Measurements from ENCODE around the gene FNBP1. TPM values are rescaled to one million over a fixed set of nuclear protein-coding genes. Genes with fewer than 3 reads are reported as not detected.

FNBP1 gene
- total RNA-seq, 1 donor from 2014 or later = 23.5 TPM

GRCh38 chr9:129888293-129889121 lies 154.5 kb downstream of the FNBP1 start:
- peak; percentile 14 for ATAC-seq

GRCh38 chr9:129887334-129888292 lies 155.4 kb downstream of the FNBP1 start:
- no peak for ATAC-seq

DNA sequence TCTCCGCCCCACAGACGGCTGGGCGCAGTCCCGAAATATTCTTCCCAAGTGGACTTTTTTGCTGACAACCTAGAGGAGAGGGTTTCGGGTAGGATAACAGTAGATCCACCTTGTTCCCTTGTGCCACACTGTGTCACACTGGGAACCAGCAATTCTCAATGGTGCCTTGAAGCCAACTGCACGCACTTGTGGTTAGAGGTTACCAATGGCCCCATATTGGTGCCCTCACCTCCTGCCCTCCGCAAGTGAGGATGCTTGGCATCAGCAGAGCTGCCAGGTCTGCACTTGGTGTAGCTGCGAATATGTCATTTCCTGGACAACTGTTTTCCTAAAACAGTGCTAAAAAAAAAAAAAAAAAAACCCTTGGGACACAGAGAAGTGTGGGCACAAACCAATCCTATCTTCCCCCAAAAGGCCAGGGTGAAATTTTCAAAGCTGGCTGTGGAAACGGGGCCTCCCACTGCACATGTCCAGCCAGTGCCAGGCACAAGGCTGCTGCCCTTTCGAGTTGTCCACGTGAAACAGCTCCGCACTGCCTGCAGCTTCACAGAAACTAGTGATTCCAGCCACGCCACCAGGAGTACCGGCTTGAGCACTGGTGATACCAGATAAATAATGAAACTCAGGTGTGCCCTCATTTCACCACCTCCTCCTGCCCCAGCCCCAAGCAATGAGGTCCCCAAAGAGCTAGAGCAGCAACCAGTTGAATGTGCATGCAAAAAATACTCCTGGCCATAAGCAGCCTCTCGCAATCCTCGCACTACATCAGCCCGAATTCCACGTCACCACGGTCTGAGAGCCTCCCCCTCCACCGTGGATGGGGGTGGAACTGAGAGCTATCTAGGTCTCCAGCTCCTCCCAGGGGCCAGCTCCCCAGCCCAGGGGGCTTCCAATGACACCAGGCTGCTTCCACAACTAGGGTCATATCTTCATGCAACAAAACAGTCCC lies 156.5 kb downstream of the FNBP1 start:
- ATAC-seq = peak; percentile 6

DNA sequence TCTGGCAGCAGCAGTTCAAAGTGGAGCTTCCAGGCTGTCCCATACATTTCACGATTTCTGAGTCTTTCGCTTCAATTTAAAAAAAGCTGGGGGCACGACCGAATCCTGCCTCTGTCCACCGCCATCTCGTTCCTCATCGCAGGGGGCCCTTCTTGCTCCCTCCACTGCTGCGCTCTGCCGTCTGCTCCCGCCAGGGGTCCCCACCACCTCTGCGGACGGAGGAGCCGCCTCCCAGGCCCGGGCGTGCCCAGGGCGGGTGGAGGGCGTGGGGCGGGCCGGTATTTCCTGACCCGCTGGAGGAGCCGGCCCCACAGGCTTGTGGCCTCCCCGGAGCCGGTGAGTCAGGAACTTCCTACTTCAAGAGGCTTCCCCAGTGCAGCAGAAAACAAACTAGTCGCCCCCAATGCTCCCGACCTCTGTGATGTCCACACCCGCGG lies 157.3 kb downstream of the FNBP1 start:
- peak; percentile 92 for ATAC-seq

GRCh38 chr9:129885018-129885669 lies 157.8 kb downstream of the FNBP1 start:
- ATAC-seq = peak; percentile 40

DNA sequence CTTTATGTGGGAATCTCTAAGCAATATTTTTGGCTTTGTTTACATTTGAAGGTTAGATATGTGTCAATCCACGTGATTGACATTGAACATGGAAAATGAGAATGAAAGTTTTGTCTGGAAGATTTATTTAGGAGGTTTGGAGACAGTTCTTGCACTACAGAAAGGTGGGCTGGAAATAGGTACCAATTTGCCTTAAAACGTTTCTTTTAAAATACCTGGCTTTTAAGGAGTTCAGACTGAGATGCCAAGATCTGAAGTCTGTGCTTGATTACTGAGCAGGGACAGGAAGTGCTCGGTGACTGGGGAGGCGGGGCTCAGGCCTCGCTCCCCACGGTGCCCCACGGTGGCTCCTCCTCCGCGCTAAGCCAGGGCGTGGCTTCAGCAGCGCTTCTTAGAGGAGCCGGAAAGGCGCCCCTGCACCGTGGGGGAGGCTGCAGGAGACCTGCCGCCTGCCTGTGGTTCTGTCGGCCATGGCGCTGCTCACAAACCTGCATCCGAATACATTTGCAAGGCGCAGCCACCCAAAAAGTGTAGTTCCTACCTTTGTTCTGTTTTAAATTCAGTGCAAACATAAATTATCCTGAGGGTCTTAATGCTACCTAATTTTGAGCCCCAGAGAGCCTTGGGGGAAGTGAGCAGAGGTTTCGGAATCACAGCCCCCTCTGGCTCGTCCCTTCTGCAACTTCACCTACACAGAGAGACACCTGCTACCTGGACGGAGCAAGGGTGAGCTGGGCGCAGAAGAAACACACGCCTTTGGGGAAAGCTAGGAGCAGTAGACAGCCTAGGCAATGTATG lies 158.6 kb downstream of the FNBP1 start:
- ATAC-seq = peak; percentile 79

DNA sequence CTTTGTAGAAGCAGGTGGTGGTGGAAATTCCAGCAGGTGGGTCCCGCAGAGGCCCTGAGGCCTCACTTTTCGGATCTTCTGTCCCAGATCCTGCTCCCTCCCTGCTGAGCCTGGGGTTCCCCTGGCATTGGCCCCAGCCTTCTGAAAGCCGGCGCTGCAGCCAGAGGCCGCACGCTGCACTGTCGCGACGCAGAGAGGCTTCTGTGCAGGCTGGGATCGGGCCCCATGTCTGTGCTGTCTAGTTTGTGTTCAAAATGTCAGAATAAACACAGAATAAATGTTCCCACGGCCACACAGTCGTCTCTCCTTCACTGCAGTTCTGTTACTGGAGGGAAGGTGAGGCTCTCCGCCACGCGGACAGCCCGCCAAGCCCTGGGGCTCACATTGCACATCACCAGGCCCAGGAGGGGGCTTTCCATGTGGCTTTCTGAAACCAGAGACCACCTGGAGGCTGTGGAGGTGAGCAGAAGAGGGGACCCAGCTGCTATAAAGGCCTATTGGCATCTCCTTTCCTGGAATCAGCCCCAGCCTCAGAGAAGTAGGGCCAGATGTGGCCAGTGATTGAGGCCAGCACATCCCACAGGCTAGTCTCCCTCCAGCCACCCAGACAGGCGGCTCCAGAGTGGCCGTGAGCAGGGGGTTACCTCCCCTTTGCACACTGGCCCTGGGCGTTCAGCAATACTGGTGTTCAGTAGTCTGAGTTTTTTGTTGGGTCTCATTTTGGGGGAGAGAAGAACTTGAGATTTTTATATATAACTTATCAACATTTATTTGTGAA lies 161.3 kb downstream of the FNBP1 start:
- no peak for ATAC-seq

- ATAC-seq = no peak
Measured at GRCh38 chr9:129880654-129881546, 162.1 kb downstream of the FNBP1 start.

GRCh38 chr9:129879991-129880653 lies 162.9 kb downstream of the FNBP1 start:
- no peak for ATAC-seq

- no peak for ATAC-seq
Measured at GRCh38 chr9:129879103-129879699, 163.8 kb downstream of the FNBP1 start.

- no peak for ATAC-seq
Measured at GRCh38 chr9:129878291-129878690, 164.7 kb downstream of the FNBP1 start.

GRCh38 chr9:129876815-129877214 lies 166.2 kb downstream of the FNBP1 start:
- no peak for ATAC-seq

GRCh38 chr9:129875687-129876395 lies 167.1 kb downstream of the FNBP1 start:
- no peak for ATAC-seq

DNA sequence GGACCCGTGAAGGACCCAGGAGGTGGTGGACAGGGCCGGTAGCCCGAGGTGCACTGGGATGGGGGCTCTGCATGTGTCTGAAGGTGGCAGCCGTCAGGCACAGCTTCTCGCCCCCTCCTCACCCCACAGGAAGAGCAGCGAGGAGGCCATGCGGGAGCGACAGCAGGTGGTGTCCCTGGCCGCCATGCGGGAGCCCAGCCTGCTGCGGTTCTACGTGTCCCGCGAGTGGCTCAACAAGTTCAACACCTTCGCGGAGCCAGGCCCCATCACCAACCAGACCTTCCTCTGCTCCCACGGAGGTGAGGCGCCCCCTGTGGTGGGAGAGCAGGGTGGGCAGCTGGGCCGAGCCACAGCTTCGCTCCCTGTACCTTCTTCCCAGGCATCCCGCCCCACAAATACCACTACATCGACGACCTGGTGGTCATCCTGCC lies 167.8 kb downstream of the FNBP1 start:
- no peak for ATAC-seq

DNA sequence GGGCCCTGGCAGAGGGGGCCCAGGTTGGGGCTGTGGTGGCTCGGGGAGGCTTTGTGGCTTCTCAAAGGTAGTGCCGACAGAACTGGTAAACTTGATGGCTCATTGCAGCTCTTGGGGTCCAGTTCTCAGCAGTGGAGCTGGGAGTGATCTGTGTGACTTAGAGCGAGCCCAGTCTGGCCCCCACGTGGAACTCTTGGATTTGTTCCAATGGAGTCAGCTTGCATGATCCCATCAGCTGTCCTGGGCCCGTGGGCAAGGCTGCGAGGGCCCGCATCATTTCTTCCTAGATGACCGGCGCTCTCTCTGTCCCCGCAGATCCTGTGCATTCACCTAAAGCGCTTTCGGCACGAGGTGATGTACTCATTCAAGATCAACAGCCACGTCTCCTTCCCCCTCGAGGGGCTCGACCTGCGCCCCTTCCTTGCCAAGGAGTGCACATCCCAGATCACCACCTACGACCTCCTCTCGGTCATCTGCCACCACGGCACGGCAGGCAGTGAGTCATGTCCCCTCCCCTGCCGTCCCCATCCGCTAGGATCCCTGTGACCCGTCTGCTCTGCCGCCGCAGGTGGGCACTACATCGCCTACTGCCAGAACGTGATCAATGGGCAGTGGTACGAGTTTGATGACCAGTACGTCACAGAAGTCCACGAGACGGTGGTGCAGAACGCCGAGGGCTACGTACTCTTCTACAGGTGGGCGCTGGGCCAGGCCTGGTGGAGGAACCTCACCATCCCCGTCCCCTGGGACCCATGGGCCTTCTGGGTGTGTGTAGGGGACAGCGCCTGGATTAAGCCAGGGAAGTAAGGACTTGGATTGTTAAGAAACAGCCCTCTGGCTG lies 168.5 kb downstream of the FNBP1 start:
- no peak for ATAC-seq

DNA sequence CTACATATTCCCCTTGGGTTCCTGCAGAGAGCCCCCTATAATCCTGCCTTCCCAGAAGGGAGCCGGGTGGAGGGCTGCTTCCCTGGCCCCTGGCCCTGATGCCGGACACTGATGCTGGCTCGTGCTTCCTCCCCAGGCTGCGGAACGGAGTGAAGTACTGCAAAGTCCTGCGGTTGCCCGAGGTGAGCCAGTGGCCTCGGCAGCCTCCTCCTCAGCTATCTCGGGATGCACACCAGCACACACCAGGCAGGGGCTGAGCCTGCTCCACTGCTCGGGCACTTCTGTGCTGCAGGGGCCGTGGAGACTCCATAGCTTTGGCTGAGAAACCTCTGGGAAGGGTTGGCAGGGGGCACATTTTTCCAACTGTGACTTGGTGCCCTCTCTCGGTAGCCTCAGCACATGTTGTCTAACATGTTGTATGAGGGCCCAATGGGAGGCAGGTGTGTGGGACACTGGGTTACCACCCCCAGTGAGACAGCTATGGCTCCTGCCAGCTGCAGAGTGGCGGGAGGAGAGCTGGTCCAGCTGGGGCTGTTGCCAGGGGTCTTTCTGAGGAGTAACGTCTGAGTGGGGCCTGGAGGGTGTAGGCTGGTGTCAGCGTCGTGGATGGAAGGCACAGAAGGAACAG lies 169.3 kb downstream of the FNBP1 start:
- ATAC-seq = no peak

All from esophagus mucosa (tissue), 1 donor.